KMS-11 (cell line): Measurements from ENCODE around the gene C14orf119.

Experiments
- H2AFZ ChIP-seq: fragments of 200-600 bp; sonication (generic); 2 replicates; pipeline ENCODE4 v1.6.1; 2016; ENCODE audit warnings: antibody characterized with exemption, mixed run types, low read depth
- H3K27ac ChIP-seq: fragments of 200-600 bp; sonication (generic); 2 replicates; pipeline ENCODE4 v1.6.1; 2016; ENCODE audit warnings: mild to moderate bottlenecking, mixed run types
- H3K27me3 ChIP-seq: fragments of 200-600 bp; sonication (generic); 2 replicates; pipeline ENCODE4 v1.6.1; 2017; ENCODE audit warnings: mild to moderate bottlenecking, low read depth, mixed run types, moderate library complexity; ENCODE audit not compliant: insufficient read depth
- H3K36me3 ChIP-seq: fragments of 200-600 bp; sonication (generic); 2 replicates; pipeline ENCODE4 v1.6.1; 2017; ENCODE audit warnings: mild to moderate bottlenecking, mixed run types; ENCODE audit not compliant: insufficient read depth
- H3K4me1 ChIP-seq: fragments of 200-600 bp; sonication (generic); 2 replicates; pipeline ENCODE4 v1.6.1; 2016; ENCODE audit warnings: mild to moderate bottlenecking, low read depth, mixed run types; ENCODE audit not compliant: poor library complexity, severe bottlenecking
- H3K4me2 ChIP-seq: fragments of 200-600 bp; sonication (generic); 2 replicates; pipeline ENCODE4 v1.7.0; 2016; ENCODE audit warnings: mild to moderate bottlenecking, mixed run types
- H3K4me3 ChIP-seq: fragments of 200-600 bp; sonication (generic); IDR thresholded peaks from 2 replicates; pipeline ENCODE4 v1.6.1; 2017; ENCODE audit warnings: low read depth, low read length, mixed read lengths; ENCODE audit not compliant: insufficient read depth
- H3K79me2 ChIP-seq: fragments of 200-600 bp; sonication (generic); 2 replicates; pipeline ENCODE4 v1.6.1; 2016; ENCODE audit warnings: low read depth, mixed run types; ENCODE audit not compliant: insufficient read depth
- H3K9ac ChIP-seq: fragments of 200-600 bp; sonication (generic); 2 replicates; pipeline ENCODE4 v1.6.1; 2016; ENCODE audit warnings: mild to moderate bottlenecking, mixed run types
- H4K20me1 ChIP-seq: fragments of 200-600 bp; sonication (generic); 2 replicates; pipeline ENCODE4 v1.6.1; 2016; ENCODE audit warnings: mild to moderate bottlenecking, mixed run types; ENCODE audit not compliant: insufficient read depth
- TF ChIP-seq, protein P1 (sequence below): fragments of 200-600 bp; sonication (generic); conservative IDR thresholded peaks from 2 replicates; pipeline ENCODE4 v1.6.1; 2017; ENCODE audit warnings: low read depth, mild to moderate bottlenecking, antibody characterized with exemption, low read length, moderate library complexity, mixed read lengths

C14orf119 gene

DNA sequence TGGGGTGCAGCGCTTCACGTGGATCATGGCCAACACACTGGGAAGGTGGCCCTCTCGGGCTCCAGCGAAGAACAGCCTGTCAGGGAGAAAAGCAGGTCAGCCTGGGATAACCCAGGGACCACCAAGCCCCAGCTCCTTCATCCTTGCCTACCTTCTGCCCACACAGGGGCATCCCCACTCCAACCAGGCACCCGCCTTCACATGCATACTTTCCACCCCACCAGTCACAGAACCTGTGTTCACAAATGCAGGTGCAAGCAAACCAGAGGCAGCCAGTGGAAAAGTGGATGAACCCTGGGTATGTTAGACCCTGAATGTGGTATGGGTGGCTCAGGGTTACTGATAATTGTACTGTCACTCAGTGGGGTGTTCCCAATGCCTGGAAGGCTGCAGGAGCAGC, 36.2 kb downstream of the C14orf119 start:
- TF ChIP-seq, protein P1, sequence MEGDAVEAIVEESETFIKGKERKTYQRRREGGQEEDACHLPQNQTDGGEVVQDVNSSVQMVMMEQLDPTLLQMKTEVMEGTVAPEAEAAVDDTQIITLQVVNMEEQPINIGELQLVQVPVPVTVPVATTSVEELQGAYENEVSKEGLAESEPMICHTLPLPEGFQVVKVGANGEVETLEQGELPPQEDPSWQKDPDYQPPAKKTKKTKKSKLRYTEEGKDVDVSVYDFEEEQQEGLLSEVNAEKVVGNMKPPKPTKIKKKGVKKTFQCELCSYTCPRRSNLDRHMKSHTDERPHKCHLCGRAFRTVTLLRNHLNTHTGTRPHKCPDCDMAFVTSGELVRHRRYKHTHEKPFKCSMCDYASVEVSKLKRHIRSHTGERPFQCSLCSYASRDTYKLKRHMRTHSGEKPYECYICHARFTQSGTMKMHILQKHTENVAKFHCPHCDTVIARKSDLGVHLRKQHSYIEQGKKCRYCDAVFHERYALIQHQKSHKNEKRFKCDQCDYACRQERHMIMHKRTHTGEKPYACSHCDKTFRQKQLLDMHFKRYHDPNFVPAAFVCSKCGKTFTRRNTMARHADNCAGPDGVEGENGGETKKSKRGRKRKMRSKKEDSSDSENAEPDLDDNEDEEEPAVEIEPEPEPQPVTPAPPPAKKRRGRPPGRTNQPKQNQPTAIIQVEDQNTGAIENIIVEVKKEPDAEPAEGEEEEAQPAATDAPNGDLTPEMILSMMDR = no peak

DNA sequence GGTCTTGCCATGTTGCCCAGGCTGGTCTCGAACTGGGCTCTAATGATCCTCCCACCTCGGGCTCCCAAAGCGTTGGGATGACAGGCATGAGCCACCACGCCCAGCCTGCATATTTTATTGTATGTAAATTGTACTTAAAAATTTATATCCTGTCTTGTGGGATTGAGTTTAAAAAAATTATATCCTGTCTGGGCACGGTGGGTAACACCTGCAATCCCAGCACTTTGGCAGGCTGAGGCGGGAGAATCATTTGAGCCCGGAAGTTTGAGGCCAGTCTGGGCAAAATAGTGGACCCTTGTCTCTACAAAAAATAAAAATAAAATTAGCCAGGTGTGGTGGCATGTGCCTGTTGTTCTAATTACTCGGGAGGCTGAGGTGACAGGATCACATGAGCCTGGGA, 37.7 kb downstream of the C14orf119 start:
- Histone ChIP-seq H3K79me2 (no peaks in the 10 kb centered on the region), H3K27me3 (no peaks in the 10 kb centered on the region), H3K4me2 (no peak overlapping the region), H3K4me1 (no peaks in the 10 kb centered on the region), H4K20me1 (no peaks in the 10 kb centered on the region), H3K27ac (no peak overlapping the region), H3K36me3 (no peaks in the 10 kb centered on the region), H2AFZ (no peak overlapping the region), H3K9ac (no peak overlapping the region), H3K4me3 (no peak overlapping the region)
- TF ChIP-seq, protein P1 = no peak

More for the DNA sequence above, 36.2 kb downstream of the C14orf119 start:
- no peaks in the 10 kb centered on the region for H3K36me3 ChIP-seq
- no peaks in the 10 kb centered on the region for H3K27me3 ChIP-seq
- no peaks in the 10 kb centered on the region for H4K20me1 ChIP-seq
- no peak overlapping the region for H3K4me2 ChIP-seq
- H3K27ac ChIP-seq = no peak overlapping the region
- no peak overlapping the region for H2AFZ ChIP-seq
- H3K9ac ChIP-seq = no peak overlapping the region
- H3K4me3 ChIP-seq = no peak overlapping the region
- H3K79me2 ChIP-seq = no peaks in the 10 kb centered on the region
- no peaks in the 10 kb centered on the region for H3K4me1 ChIP-seq

DNA sequence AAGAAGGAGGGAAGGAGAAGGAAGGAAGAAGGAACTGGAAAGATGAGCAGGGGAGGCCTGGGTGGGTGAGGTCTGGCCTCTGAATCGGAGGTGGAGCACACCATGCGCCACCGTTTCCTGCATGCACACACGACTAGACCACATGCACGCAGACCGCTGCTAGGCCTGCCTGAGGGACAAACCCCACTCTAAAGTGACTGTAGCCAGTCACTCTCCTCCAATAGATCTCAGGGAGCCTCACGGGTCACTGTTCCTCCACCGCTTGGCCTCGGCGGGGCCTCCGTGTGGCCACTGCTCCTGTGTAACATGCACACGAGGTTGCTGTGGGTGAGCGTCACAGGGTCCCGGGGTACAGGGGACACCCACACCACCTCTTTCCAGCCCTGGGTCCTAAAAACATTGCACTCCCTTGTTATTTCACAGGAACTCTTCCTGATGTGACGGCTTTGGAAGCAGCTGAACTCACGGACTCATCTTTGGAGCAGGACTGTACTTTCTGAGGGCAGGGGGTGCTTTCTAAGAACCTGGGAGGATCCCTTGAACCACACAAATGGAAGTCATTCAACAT, 41.3 kb downstream of the C14orf119 start:
- H4K20me1 ChIP-seq = no peaks in the 10 kb centered on the region
- no peak overlapping the region for H2AFZ ChIP-seq
- H3K27ac ChIP-seq = no peak overlapping the region
- H3K4me2 ChIP-seq = no peak overlapping the region
- H3K79me2 ChIP-seq = no peaks in the 10 kb centered on the region
- no peaks in the 10 kb centered on the region for H3K27me3 ChIP-seq
- no peaks in the 10 kb centered on the region for H3K36me3 ChIP-seq
- H3K9ac ChIP-seq = no peak overlapping the region
- TF ChIP-seq, protein P1 = no peak
- no peak overlapping the region for H3K4me3 ChIP-seq
- H3K4me1 ChIP-seq = no peaks in the 10 kb centered on the region

DNA sequence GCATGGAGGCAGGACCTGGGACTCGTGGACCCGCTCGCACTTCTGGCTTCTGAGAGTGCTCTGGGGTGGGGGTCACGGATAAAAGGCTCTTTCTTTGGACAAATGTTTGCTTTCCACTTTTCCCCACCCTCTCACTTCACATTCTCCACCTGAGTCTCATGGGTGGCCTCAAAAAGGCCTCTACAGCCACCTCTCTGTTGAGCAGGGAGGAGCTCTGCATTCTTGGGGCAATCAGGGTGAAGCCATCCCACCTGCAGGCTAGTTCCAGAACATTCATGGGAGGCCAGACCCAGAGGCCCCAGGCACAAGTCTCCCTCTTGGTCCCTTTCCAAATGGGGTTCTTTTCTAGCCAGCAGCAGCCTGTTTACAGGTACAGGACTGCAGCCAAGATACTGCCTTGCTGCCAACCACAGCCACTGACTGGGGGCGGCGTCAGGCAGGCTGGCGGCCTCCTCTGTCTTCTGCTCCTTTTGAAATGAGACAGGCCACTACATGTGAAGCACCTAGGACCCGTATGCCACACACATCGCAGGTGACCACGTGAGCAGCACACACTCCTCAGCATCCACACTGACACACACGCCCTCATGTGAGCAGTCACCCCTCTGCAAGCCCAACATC, 42.0 kb downstream of the C14orf119 start:
- Histone ChIP-seq H3K27me3 (no peaks in the 10 kb centered on the region), H3K4me1 (no peaks in the 10 kb centered on the region), H3K9ac (no peak overlapping the region), H3K4me2 (no peak overlapping the region), H3K79me2 (no peaks in the 10 kb centered on the region), H2AFZ (no peak overlapping the region), H3K4me3 (no peak overlapping the region), H3K36me3 (no peaks in the 10 kb centered on the region), H3K27ac (no peak overlapping the region), H4K20me1 (no peaks in the 10 kb centered on the region)
- TF ChIP-seq, protein P1 = no peak
